GM23338 (cell line): ENCODE results near the gene FRY. TPM values are rescaled to one million over a fixed set of nuclear protein-coding genes. Genes with fewer than 3 reads are reported as not detected.

ENCODE experiments used
- ATAC-seq: fragments of 200-7000 bp; cut with Tn5 transposase; 3 replicates; pipeline ENCODE4 v1.9.1; 2020
- DNase-seq: peaks from one replicate; pipeline ENCODE4 v3.0.0-alpha.2; 2015; ENCODE audit warnings: low spot score
- H2AFZ ChIP-seq: fragments of 200-600 bp; sonication (generic); 2 replicates; pipeline ENCODE4 v1.8.0; 2016; ENCODE audit warnings: antibody characterized with exemption, mild to moderate bottlenecking, moderate library complexity
- H3F3A ChIP-seq: fragments of 200-600 bp; sonication (generic); replicated peaks from 2 replicates; pipeline ENCODE4 v1.8.0; 2017; ENCODE audit warnings: antibody characterized with exemption, mixed run types, low read depth
- H3K27ac ChIP-seq: fragments of 200-600 bp; sonication (generic); 2 replicates; pipeline ENCODE4 v1.6.1; 2016; ENCODE audit warnings: low read depth
- H3K27me3 ChIP-seq: fragments of 200-600 bp; sonication (generic); 2 replicates; pipeline ENCODE4 v1.8.0; 2016; ENCODE audit warnings: mild to moderate bottlenecking, mixed run types, moderate library complexity; ENCODE audit not compliant: insufficient read depth
- H3K36me3 ChIP-seq: fragments of 200-600 bp; sonication (generic); 2 replicates; pipeline ENCODE4 v1.8.0; 2016; ENCODE audit warnings: mild to moderate bottlenecking; ENCODE audit not compliant: insufficient read depth
- H3K4me1 ChIP-seq: fragments of 200-600 bp; sonication (generic); 2 replicates; pipeline ENCODE4 v1.8.0; 2016; ENCODE audit warnings: mild to moderate bottlenecking, moderate library complexity; ENCODE audit not compliant: insufficient read depth
- H3K4me2 ChIP-seq: fragments of 200-600 bp; sonication (generic); 2 replicates; pipeline ENCODE4 v1.7.1; 2017; ENCODE audit warnings: mixed run types
- H3K4me3 ChIP-seq: fragments of 200-600 bp; sonication (generic); 2 replicates; pipeline ENCODE4 v1.6.1; 2016; ENCODE audit warnings: mixed run types
- H3K79me2 ChIP-seq: fragments of 200-600 bp; sonication (generic); replicated peaks from 2 replicates; pipeline ENCODE4 v1.8.0; 2017; ENCODE audit warnings: mild to moderate bottlenecking; ENCODE audit not compliant: insufficient read depth
- H3K9me2 ChIP-seq: fragments of 200-600 bp; sonication (generic); 2 replicates; pipeline ENCODE4 v1.8.0; 2017; ENCODE audit not compliant: insufficient read depth
- H4K20me1 ChIP-seq: fragments of 200-600 bp; sonication (generic); replicated peaks from 2 replicates; pipeline ENCODE4 v1.8.0; 2017; ENCODE audit warnings: mild to moderate bottlenecking; ENCODE audit not compliant: insufficient read depth
- H3K27ac Mint-ChIP-seq: 2 replicates; pipeline ENCODE4 v1.8.0; 2020; ENCODE audit warnings: inconsistent platforms, mild to moderate bottlenecking, moderate library complexity, mixed read lengths
- H3K27me3 Mint-ChIP-seq: 3 replicates; pipeline ENCODE4 v1.8.0; 2022; ENCODE audit warnings: low read depth, mild to moderate bottlenecking, moderate library complexity, mixed read lengths, inconsistent platforms; ENCODE audit not compliant: insufficient read depth, poor library complexity
- H3K36me3 Mint-ChIP-seq: 3 replicates; pipeline ENCODE4 v1.8.0; 2021; ENCODE audit warnings: low read depth, mild to moderate bottlenecking, inconsistent platforms, moderate library complexity, mixed read lengths
- H3K4me1 Mint-ChIP-seq: 3 replicates; pipeline ENCODE4 v1.8.0; 2020; ENCODE audit warnings: mild to moderate bottlenecking, inconsistent platforms, mixed read lengths
- H3K4me3 Mint-ChIP-seq: 3 replicates; pipeline ENCODE4 v1.8.0; 2021; ENCODE audit warnings: moderate library complexity, mild to moderate bottlenecking, inconsistent platforms, mixed read lengths
- H3K9me3 Mint-ChIP-seq: 3 replicates; pipeline ENCODE4 v1.8.0; 2020; ENCODE audit warnings: moderate library complexity, mild to moderate bottlenecking, inconsistent platforms, mixed read lengths
- CREB1 ChIP-seq: fragments of 250-450 bp; sonication (Bioruptor Pico); IDR thresholded peaks from 2 replicates; pipeline ENCODE4 v1.5.0; 2020; ENCODE audit warnings: low read depth, mild to moderate bottlenecking, moderate library complexity
- CTCF ChIP-seq, 2 experiments: fragments of 200-600 bp in 1 of 2; sonication (generic) in 1 of 2; conservative IDR thresholded peaks; 2 replicates each; pipeline versions ENCODE4 v1.5.1 to v1.6.1; 2016 to 2017; ENCODE audit warnings: antibody characterized with exemption in 2 of 2, low read depth in 2 of 2, mild to moderate bottlenecking in 2 of 2, moderate library complexity in 1 of 2
- EZH2 ChIP-seq: fragments of 200-600 bp; sonication (generic); IDR thresholded peaks from one replicate; pipeline ENCODE4 v1.8.0; 2017; ENCODE audit warnings: antibody characterized with exemption, mild to moderate bottlenecking, low read depth; ENCODE audit not compliant: unreplicated experiment
- EZH2phosphoT487 ChIP-seq: fragments of 200-600 bp; sonication (generic); IDR thresholded peaks from one replicate; pipeline ENCODE4 v1.8.1; 2018; ENCODE audit warnings: antibody characterized with exemption; ENCODE audit not compliant: unreplicated experiment
- POLR2AphosphoS5 ChIP-seq: IDR thresholded peaks from 2 replicates; pipeline ENCODE4 v1.6.1; 2016; ENCODE audit warnings: antibody characterized with exemption, low read depth
- STAT1 ChIP-seq: IDR thresholded peaks from one replicate; pipeline ENCODE4 v1.6.1; 2016; ENCODE audit warnings: antibody characterized with exemption; ENCODE audit not compliant: unreplicated experiment
- ZNF114 ChIP-seq: fragments of 250-450 bp; sonication (Bioruptor Pico); IDR thresholded peaks from 2 replicates; pipeline ENCODE4 v1.5.0; 2020; ENCODE audit warnings: mild to moderate bottlenecking, moderate library complexity
- ZNF331 ChIP-seq: fragments of 250-450 bp; sonication (Bioruptor Pico); IDR thresholded peaks from 2 replicates; pipeline ENCODE4 v1.5.0; 2020; ENCODE audit warnings: low read depth, mild to moderate bottlenecking, moderate library complexity
- polyA plus RNA-seq: library from polyadenylated mRNA; unstranded; fragments of >200 nt; fragmentation: Nextera tagmentation; extraction: Ambion mirVana; gene quantifications from 2 replicates; pipeline ENCODE4 v1.2.1, GENCODE V29; 2016
- total RNA-seq: library from RNA; depleted of rRNA; stranded (reverse); fragments of >200 nt; shearing (Covaris generic); gene quantifications from 2 replicates; pipeline ENCODE4 v1.2.3, GENCODE V29; 2014
- TF ChIP-seq, protein P1 (sequence below): fragments of 250-450 bp; sonication (Bioruptor Pico); IDR thresholded peaks from 2 replicates; pipeline ENCODE4 v1.5.0; 2020; ENCODE audit warnings: mild to moderate bottlenecking, moderate library complexity

FRY gene
- total and polyA plus RNA-seq, 2 experiments from 2014 or later = 2.4 to 10.1 TPM

DNA sequence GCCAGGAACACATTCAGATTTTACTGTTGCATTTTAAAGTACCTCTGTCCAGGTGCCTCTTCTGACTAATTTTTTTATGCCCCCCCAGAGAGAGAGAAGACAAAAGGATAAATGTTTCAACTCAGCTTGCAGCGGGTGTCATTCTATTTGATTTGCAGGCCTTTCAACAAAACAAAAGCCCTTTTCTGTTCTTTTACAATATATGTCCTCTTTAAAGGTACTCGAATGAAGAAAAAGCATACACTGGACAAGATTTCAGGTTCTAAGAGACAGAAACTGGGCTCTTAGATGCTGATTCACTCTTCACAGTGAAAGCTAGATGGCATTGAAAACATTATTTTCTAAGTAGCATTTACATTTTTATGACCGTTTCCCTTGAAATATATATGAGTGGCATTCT is 2.9 kb upstream of the FRY start (continued):
- TF ChIP-seq, protein P1, sequence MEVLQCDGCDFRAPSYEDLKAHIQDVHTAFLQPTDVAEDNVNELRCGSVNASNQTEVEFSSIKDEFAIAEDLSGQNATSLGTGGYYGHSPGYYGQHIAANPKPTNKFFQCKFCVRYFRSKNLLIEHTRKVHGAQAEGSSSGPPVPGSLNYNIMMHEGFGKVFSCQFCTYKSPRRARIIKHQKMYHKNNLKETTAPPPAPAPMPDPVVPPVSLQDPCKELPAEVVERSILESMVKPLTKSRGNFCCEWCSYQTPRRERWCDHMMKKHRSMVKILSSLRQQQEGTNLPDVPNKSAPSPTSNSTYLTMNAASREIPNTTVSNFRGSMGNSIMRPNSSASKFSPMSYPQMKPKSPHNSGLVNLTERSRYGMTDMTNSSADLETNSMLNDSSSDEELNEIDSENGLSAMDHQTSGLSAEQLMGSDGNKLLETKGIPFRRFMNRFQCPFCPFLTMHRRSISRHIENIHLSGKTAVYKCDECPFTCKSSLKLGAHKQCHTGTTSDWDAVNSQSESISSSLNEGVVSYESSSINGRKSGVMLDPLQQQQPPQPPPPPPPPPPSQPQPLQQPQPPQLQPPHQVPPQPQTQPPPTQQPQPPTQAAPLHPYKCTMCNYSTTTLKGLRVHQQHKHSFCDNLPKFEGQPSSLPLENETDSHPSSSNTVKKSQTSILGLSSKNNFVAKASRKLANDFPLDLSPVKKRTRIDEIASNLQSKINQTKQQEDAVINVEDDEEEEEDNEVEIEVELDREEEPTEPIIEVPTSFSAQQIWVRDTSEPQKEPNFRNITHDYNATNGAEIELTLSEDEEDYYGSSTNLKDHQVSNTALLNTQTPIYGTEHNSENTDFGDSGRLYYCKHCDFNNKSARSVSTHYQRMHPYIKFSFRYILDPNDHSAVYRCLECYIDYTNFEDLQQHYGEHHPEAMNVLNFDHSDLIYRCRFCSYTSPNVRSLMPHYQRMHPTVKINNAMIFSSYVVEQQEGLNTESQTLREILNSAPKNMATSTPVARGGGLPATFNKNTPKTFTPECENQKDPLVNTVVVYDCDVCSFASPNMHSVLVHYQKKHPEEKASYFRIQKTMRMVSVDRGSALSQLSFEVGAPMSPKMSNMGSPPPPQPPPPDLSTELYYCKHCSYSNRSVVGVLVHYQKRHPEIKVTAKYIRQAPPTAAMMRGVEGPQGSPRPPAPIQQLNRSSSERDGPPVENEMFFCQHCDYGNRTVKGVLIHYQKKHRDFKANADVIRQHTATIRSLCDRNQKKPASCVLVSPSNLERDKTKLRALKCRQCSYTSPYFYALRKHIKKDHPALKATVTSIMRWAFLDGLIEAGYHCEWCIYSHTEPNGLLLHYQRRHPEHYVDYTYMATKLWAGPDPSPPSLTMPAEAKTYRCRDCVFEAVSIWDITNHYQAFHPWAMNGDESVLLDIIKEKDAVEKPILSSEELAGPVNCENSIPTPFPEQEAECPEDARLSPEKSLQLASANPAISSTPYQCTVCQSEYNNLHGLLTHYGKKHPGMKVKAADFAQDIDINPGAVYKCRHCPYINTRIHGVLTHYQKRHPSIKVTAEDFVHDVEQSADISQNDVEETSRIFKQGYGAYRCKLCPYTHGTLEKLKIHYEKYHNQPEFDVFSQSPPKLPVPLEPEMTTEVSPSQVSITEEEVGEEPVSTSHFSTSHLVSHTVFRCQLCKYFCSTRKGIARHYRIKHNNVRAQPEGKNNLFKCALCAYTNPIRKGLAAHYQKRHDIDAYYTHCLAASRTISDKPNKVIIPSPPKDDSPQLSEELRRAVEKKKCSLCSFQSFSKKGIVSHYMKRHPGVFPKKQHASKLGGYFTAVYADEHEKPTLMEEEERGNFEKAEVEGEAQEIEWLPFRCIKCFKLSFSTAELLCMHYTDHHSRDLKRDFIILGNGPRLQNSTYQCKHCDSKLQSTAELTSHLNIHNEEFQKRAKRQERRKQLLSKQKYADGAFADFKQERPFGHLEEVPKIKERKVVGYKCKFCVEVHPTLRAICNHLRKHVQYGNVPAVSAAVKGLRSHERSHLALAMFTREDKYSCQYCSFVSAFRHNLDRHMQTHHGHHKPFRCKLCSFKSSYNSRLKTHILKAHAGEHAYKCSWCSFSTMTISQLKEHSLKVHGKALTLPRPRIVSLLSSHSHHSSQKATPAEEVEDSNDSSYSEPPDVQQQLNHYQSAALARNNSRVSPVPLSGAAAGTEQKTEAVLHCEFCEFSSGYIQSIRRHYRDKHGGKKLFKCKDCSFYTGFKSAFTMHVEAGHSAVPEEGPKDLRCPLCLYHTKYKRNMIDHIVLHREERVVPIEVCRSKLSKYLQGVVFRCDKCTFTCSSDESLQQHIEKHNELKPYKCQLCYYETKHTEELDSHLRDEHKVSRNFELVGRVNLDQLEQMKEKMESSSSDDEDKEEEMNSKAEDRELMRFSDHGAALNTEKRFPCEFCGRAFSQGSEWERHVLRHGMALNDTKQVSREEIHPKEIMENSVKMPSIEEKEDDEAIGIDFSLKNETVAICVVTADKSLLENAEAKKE = no peak
- no peak for TF ChIP-seq EZH2
- TF ChIP-seq EZH2phosphoT487 = no peak
- no peak for TF ChIP-seq ZNF331
- TF ChIP-seq ZNF114 = no peak

DNA sequence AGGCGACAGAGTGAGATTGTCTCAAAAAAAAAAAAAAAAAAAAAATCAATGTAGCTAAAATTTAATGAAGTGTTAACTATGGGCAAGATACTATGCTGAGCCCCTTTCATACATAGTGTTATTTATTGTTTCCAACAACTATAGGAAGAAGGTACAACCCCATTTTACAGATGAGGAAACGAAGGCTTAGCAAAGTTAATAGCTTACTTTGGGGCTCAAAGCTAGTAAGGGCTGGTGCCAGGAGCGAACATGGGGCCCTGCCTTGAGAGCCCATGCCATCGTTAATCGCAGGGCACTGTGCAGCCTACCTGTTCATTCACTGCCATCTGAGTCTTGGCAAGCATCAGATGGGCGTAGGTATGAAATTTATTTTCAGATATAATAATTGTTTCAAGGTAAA is 1.9 kb upstream of the FRY start:
- peaks cover 49% of the 10 kb centered on the region for H3K4me1 Mint-ChIP-seq
- H3K36me3 ChIP-seq = no peaks in the 10 kb centered on the region
- peaks cover 31% of the 10 kb centered on the region for H3K4me1 ChIP-seq
- no peak overlapping the region for H3K4me3 Mint-ChIP-seq
- H3K27me3 Mint-ChIP-seq = peaks cover 2% of the 10 kb centered on the region
- H2AFZ ChIP-seq = no peak overlapping the region
- H3K4me2 ChIP-seq = no peak overlapping the region
- no peaks in the 10 kb centered on the region for H3K27me3 ChIP-seq
- H3K79me2 ChIP-seq = no peaks in the 10 kb centered on the region
- H3K36me3 Mint-ChIP-seq = no peaks in the 10 kb centered on the region
- H3K4me3 ChIP-seq = no peak overlapping the region
- no peak for DNase-seq
- H3F3A ChIP-seq = no peaks in the 10 kb centered on the region
- H3K9me2 ChIP-seq = no peaks in the 10 kb centered on the region
- ATAC-seq = no peak
- H4K20me1 ChIP-seq = no peaks in the 10 kb centered on the region
- no peak overlapping the region for H3K27ac Mint-ChIP-seq
- H3K9me3 Mint-ChIP-seq = no peaks in the 10 kb centered on the region
- no peak overlapping the region for H3K27ac ChIP-seq
- TF ChIP-seq STAT1 (no peak), POLR2AphosphoS5 (no peak), EZH2 (no peak), CREB1 (CRISPR knock-in tag) (no peak), CTCF (conservative IDR thresholded peaks at IDR 0.05; ENCODE audit: low read depth in 2 of 2) (no peak)
- TF ChIP-seq, protein P1 = no peak
